Muscle layer of colon (tissue), 2 donors: ENCODE measurements around the gene PSME1.
A peak's percentile ranks its signal among the peaks of the same experiment; 100 is the strongest.

Experiments
- H3K27ac ChIP-seq: one replicate; pipeline ENCODE4 v1.7.0; 2013; ENCODE audit warnings: low read depth, mild to moderate bottlenecking, low read length, moderate library complexity
- H3K27me3 ChIP-seq, 2 donors: one replicate each; pipeline ENCODE4 v1.7.0; 2013; ENCODE audit warnings: low read length in 2 of 2, mild to moderate bottlenecking in 2 of 2; ENCODE audit not compliant: insufficient read depth in 2 of 2, control insufficient read depth in 1 of 2
- H3K36me3 ChIP-seq: one replicate; pipeline ENCODE4 v1.7.0; 2013; ENCODE audit warnings: mild to moderate bottlenecking, low read length; ENCODE audit not compliant: insufficient read depth
- H3K4me1 ChIP-seq: one replicate; pipeline ENCODE4 v1.7.0; 2013; ENCODE audit warnings: mild to moderate bottlenecking, low read length; ENCODE audit not compliant: insufficient read depth
- H3K4me3 ChIP-seq, 2 donors: one replicate each; pipeline ENCODE4 v1.7.0; 2013; ENCODE audit warnings: low read length in 2 of 2, low read depth in 1 of 2, mild to moderate bottlenecking in 1 of 2, moderate library complexity in 1 of 2
- H3K9ac ChIP-seq: one replicate; pipeline ENCODE4 v1.7.0; 2013; ENCODE audit warnings: low read length
- H3K9me3 ChIP-seq: one replicate; pipeline ENCODE4 v1.7.0; 2013; ENCODE audit warnings: mild to moderate bottlenecking, low read length
- donor health status: abdominal sarcoma.
- donor health status: Adenocarcinoma of cecum.

PSME1 gene

DNA sequence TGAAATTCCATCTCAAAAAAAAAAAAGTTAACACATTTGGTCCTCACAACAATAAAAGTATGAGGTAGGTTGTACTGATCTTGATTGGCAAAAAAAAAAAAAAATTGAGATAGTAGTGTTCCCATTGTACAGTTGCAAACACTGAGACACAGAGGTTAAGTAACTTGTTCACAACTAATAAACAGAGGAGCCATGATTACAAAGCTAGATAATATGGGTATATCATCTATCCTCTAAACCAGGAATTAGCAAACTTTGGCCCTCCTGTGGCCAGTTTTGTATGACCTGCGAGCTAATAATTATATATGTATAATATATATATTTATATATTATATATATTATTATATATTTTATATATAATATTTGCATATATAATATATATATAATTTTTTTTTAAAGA lies 2.3 kb upstream of the PSME1 start:
- Histone ChIP-seq H3K27me3 (no peaks in the 10 kb centered on the region), H3K9ac (no peak overlapping the region), H3K9me3 (no peaks in the 10 kb centered on the region), H3K4me3 (no peak overlapping the region), H3K27ac (no peak overlapping the region), H3K4me1 (peaks cover 17% of the 10 kb centered on the region), H3K36me3 (peaks cover 16% of the 10 kb centered on the region)

DNA sequence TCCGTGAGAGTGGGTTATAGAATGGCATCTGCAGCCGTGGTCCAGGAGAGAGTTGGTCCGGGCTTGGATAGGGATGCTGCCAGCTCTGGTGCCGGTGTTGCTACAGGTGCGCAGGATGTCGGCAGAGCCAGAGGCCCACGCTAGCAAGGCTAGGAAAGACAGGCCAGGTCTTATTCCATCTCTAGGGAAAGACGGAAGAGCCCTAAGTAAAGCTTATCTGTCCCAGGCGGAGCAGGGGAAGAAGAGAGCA lies 485 bp upstream of the PSME1 start:
- H3K36me3 ChIP-seq = peaks cover 27% of the 10 kb centered on the region
- H3K27me3 ChIP-seq = no peaks in the 10 kb centered on the region
- H3K9me3 ChIP-seq = no peaks in the 10 kb centered on the region
- H3K9ac ChIP-seq = no peak overlapping the region
- peaks cover 17% of the 10 kb centered on the region for H3K4me1 ChIP-seq
- peak overlapping the region; percentile 63 to 85 for H3K4me3 ChIP-seq
- H3K27ac ChIP-seq = peak overlapping the region; percentile 76

DNA sequence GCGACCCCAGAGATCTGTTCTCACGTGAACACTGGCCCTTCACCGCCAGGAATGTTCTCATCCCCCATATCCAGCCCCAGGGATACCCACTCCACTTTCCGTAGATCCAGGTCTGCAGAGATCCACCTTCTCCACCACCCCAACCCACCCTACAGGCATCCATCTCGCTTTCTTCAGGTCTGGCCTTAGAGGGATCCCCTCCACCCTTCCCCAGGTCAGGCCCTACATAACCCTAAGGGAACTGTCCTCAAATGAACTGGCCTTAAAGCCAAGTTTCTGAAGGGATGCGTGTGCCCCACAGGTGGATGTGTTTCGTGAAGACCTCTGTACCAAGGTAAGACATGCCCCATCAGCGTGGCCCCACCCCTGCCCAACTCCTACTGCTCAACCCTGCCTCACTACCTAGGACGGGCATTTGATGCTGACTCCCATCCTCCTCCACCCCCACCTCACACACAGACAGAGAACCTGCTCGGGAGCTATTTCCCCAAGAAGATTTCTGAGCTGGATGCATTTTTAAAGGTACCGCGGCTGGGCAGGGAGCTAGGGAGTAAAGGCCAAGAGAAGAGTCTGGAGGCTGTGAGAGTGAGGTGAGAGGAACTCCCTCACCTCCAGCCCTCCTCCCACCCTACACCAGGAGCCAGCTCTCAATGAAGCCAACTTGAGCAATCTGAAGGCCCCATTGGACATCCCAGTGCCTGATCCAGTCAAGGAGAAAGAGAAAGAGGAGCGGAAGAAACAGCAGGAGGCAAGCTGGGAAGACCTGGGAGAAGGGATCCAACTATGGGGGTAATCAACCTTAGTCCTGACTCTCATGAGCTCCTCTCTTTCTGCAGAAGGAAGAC lies 912 bp downstream of the PSME1 start:
- peaks cover 19% of the 10 kb centered on the region for H3K4me1 ChIP-seq
- peaks cover 27% of the 10 kb centered on the region for H3K36me3 ChIP-seq
- H3K4me3 ChIP-seq = peak overlapping the region; percentile 63 to 85
- peak overlapping the region; percentile 99 for H3K27ac ChIP-seq
- H3K9me3 ChIP-seq = no peaks in the 10 kb centered on the region
- no peaks in the 10 kb centered on the region for H3K27me3 ChIP-seq
- H3K9ac ChIP-seq = peak overlapping the region; percentile 49

GRCh38 chr14:24137529-24138395 lies 1.8 kb downstream of the PSME1 start:
- Histone ChIP-seq H3K9ac (peak overlapping the region; percentile 49), H3K4me1 (peaks cover 23% of the 10 kb centered on the region), H3K27me3 (no peaks in the 10 kb centered on the region), H3K27ac (no peak overlapping the region), H3K9me3 (no peaks in the 10 kb centered on the region), H3K4me3 (peak overlapping the region in 1 of 2 donors; percentile 63), H3K36me3 (peaks cover 27% of the 10 kb centered on the region)

DNA sequence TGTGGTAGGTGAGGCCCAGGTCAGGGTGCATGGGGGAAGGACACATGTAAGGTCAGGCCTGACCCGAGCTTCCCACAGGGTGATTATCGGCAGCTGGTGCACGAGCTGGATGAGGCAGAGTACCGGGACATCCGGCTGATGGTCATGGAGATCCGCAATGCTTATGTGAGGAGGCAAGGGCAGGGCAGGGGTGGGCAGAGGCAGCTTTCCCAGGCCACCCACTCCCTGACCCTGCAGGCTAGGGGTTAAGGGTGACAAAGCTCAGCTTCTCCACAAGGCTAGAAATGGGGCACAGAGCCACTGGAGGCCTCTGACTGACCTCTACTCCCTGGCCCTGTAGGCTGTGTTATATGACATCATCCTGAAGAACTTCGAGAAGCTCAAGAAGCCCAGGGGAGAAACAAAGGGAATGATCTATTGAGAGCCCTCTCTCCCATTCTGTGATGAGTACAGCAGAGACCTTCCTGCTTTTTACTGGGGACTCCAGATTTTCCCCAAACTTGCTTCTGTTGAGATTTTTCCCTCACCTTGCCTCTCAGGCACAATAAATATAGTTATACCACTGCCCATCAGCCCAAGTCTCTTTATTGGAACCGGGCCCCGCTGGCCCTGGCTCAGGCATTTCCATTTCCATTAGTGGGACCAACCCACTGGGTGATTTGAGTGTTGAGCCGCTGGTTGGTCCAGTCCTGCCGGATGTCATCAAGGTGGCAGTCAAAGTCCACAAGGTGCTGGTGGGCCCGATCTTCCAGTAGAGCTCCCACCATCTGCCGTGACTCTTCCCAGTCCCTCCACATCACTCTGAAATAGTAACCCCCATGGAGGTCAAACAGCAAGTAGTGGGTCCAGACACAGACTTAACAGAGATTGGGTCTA lies 2.6 kb downstream of the PSME1 start:
- Histone ChIP-seq H3K36me3 (peaks cover 33% of the 10 kb centered on the region), H3K4me1 (peaks cover 23% of the 10 kb centered on the region), H3K9ac (no peak overlapping the region), H3K9me3 (no peaks in the 10 kb centered on the region), H3K27me3 (no peaks in the 10 kb centered on the region), H3K27ac (no peak overlapping the region), H3K4me3 (no peak overlapping the region)

DNA sequence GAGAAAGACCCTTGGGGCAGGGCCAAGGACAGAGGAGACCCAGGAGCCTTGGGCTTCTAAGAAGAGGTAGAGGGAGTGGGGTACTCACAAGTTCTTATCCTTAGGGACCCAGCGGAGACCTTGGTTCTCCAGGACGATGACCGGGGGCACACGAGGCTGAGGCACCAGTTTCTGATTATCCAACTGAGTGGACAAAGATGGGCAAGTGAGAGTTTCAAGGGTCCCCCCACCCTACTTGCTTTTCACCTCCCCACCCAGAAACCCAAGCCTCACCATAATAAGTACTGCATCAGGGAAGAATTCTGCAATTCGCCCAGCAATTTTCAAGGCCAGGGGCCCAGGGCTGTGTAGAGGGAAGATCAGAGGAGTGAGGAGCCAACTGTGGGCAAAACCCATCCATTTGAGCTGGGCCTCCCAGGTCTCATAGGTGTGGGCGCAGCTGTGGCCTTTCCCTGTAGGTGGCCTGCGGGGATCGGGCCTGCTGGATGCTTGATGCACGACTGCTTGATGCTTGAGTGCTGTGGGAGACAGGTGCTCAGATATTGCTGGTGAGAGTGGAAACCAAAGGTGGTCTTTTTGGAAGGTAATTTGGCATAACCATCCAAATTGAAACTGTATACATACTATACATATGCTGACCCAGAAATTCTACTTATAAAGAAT lies 3.4 kb downstream of the PSME1 start:
- no peaks in the 10 kb centered on the region for H3K27me3 ChIP-seq
- peaks cover 23% of the 10 kb centered on the region for H3K4me1 ChIP-seq
- H3K4me3 ChIP-seq = no peak overlapping the region
- H3K27ac ChIP-seq = no peak overlapping the region
- H3K9ac ChIP-seq = no peak overlapping the region
- H3K36me3 ChIP-seq = peaks cover 40% of the 10 kb centered on the region
- no peaks in the 10 kb centered on the region for H3K9me3 ChIP-seq

DNA sequence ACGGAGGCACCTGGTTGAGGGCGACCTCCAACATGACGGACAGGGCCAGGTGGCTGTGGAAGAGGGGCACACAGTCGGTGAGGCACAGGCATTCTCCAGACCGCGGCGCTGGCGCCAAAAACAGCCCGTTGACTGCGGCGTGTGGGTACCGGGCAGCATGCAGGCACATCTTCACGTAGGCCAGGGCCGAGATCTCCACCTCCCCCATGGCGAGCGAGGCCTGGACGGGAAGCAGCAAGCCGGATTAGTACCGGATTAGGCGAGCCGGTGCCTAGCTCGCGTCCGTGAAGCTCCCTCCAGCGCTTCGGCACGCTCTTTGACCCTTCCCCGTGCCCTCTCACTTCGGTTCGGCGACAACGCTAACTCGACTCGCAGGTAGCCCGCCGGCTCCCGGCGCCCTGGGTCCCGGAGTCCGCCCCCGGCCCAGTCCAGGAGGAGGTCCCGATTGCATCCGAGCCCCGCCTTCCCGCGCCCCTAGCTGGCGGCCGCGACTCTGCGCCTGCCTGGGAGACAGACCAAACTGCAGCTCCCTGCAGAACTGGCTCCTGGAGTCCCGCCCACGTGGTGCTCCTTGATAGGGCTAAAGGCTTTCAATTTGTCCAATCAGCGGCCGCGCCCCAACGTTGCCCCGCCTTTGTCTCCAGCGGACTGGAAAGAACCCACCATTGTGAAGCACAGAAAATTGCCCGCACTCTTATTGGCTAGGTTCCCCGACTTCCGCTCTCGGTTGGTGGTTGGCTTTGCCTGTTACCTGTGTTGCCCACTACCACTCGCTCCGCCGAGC lies 5.3 kb downstream of the PSME1 start, which contains the start of gene EMC9:
TSS of gene EMC9 (minus strand) at position 495 of the 784 bp plus-strand sequence. CDS start at position 208, 287 bp downstream.
- H3K4me1 ChIP-seq = peaks cover 28% of the 10 kb centered on the region
- no peaks in the 10 kb centered on the region for H3K9me3 ChIP-seq
- peak within 1 kb of the TSS; percentile 49 for H3K9ac ChIP-seq
- H3K27me3 ChIP-seq = no peaks in the 10 kb centered on the region
- H3K4me3 ChIP-seq = peak within 1 kb of the TSS; percentile 76 to 85
- peaks cover 40% of the 10 kb centered on the region for H3K36me3 ChIP-seq
- H3K27ac ChIP-seq = peak within 1 kb of the TSS; percentile 96

- peaks cover 26% of the 10 kb centered on the region for H3K36me3 ChIP-seq
- no peak overlapping the region for H3K27ac ChIP-seq
- no peaks in the 10 kb centered on the region for H3K9me3 ChIP-seq
- peaks cover 24% of the 10 kb centered on the region for H3K4me1 ChIP-seq
- no peak overlapping the region for H3K9ac ChIP-seq
- H3K27me3 ChIP-seq = no peaks in the 10 kb centered on the region
- no peak overlapping the region for H3K4me3 ChIP-seq
Measured at GRCh38 chr14:24143511-24143910, 7.5 kb downstream of the PSME1 start.

- Histone ChIP-seq H3K27ac (no peak overlapping the region), H3K4me1 (peaks cover 33% of the 10 kb centered on the region), H3K9me3 (no peaks in the 10 kb centered on the region), H3K4me3 (no peak overlapping the region), H3K36me3 (peaks cover 22% of the 10 kb centered on the region), H3K27me3 (no peaks in the 10 kb centered on the region), H3K9ac (no peak overlapping the region)
Measured at GRCh38 chr14:24144451-24144850, 8.5 kb downstream of the PSME1 start.

DNA sequence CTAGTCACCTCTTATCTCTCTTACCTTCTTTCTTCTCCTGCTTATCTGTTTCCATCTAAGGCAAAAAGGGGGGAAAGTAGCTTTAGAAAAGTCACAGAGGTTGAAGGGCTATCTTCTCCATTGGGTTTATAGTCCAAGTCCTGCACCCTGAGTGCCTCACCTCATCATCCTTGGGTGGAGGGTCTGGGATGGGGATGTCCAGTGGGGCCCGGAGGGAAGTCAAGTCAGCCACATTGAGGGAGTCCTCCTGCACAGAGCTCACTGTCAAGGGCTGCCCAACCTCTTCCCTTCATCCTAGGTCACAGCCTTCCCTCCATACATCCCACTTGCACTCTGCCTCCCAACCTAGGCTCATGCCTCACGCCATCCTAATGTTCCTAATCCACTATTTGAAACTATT lies 9.2 kb downstream of the PSME1 start:
- no peaks in the 10 kb centered on the region for H3K27me3 ChIP-seq
- H3K27ac ChIP-seq = no peak overlapping the region
- no peaks in the 10 kb centered on the region for H3K9me3 ChIP-seq
- no peak overlapping the region for H3K9ac ChIP-seq
- H3K36me3 ChIP-seq = peaks cover 25% of the 10 kb centered on the region
- H3K4me3 ChIP-seq = peak overlapping the region in 1 of 2 donors; percentile 88
- peaks cover 36% of the 10 kb centered on the region for H3K4me1 ChIP-seq
